Activated B cell treated with CpG ODN at 0.5 μM for 24 hours (primary cell): ENCODE data around the gene PAX2. TPM values are rescaled to one million over a fixed set of nuclear protein-coding genes. Genes with fewer than 3 reads are reported as not detected.

ENCODE experiments used
- ATAC-seq: fragments of 200-7000 bp; cut with Tn5 transposase; one replicate; pipeline ENCODE4 v1.10.0; 2021; ENCODE audit warnings: low read depth, mild to moderate bottlenecking, moderate library complexity
- CTCF ChIA-PET: fragments of 350-600 bp; sonication (Branson Sonifier 250); formaldehyde crosslinking; loops from one replicate; lab custom pipeline; 2021; ENCODE audit warnings: antibody characterized with exemption; lab: Charles Lee
- POLR2A ChIA-PET: fragments of 350-600 bp; sonication (Branson Sonifier 250); formaldehyde crosslinking; loops from one replicate; lab custom pipeline; 2021; ENCODE audit warnings: antibody characterized with exemption; lab: Charles Lee
- DNase-seq: peaks from one replicate; pipeline ENCODE4 v3.0.0; 2022
- H3K27ac Mint-ChIP-seq: one replicate; pipeline ENCODE4 v1.8.0; 2020; ENCODE audit warnings: mixed read lengths
- H3K27me3 Mint-ChIP-seq: one replicate; pipeline ENCODE4 v1.8.0; 2021; ENCODE audit warnings: mixed read lengths
- H3K36me3 Mint-ChIP-seq: one replicate; pipeline ENCODE4 v1.8.0; 2021; ENCODE audit warnings: low read depth, mixed read lengths
- H3K4me1 Mint-ChIP-seq: one replicate; pipeline ENCODE4 v1.8.0; 2021; ENCODE audit warnings: mixed read lengths
- H3K4me3 Mint-ChIP-seq: one replicate; pipeline ENCODE4 v1.8.0; 2020; ENCODE audit warnings: mild to moderate bottlenecking, mixed read lengths
- H3K9me3 Mint-ChIP-seq: one replicate; pipeline ENCODE4 v1.8.0; 2020; ENCODE audit warnings: mixed read lengths
- CTCF ChIP-seq: fragments of 200-600 bp; IDR thresholded peaks from one replicate; pipeline ENCODE4 v1.8.0; 2022; ENCODE audit warnings: antibody characterized with exemption, mild to moderate bottlenecking
- intact Hi-C: fragments of 100-400 bp; cut with micrococcal nuclease; formaldehyde crosslinking; loops from one replicate; pipeline ENCODE4 v1.15.1; 2024
- total RNA-seq: library from RNA; stranded (reverse); gene quantifications from 2 replicates; pipeline ENCODE4 v1.2.3, GENCODE V29; 2022

Gene PAX2
- total RNA-seq, 1 donor from 2014 or later = not detected

GRCh38 chr10:100810835-100811116 lies 65.4 kb downstream of the PAX2 start:
- H3K36me3 Mint-ChIP-seq = no peaks in the 10 kb centered on the region
- peaks cover 3% of the 10 kb centered on the region for H3K4me1 Mint-ChIP-seq
- POLR2A ChIA-PET = no interaction called here
- intact Hi-C loops = no loop called here
- CTCF ChIA-PET = no interaction called here
- no peaks in the 10 kb centered on the region for H3K9me3 Mint-ChIP-seq
- H3K4me3 Mint-ChIP-seq = no peak overlapping the region
- no peak overlapping the region for H3K27ac Mint-ChIP-seq
- no peak for TF ChIP-seq CTCF
- peaks cover 64% of the 10 kb centered on the region for H3K27me3 Mint-ChIP-seq
- no peak for DNase-seq
- no peak for ATAC-seq

GRCh38 chr10:100811261-100811660 lies 65.9 kb downstream of the PAX2 start:
- Mint-ChIP-seq H3K27ac (no peak overlapping the region), H3K9me3 (no peaks in the 10 kb centered on the region), H3K4me1 (peaks cover 3% of the 10 kb centered on the region), H3K27me3 (peaks cover 66% of the 10 kb centered on the region), H3K4me3 (no peak overlapping the region), H3K36me3 (no peaks in the 10 kb centered on the region)
- ATAC-seq (no peak), DNase-seq (no peak)
- ChIA-PET POLR2A (no interaction called here), CTCF (no interaction called here)
- no peak for TF ChIP-seq CTCF
- intact Hi-C loops = no loop called here

GRCh38 chr10:100811752-100812750 lies 66.7 kb downstream of the PAX2 start:
- Mint-ChIP-seq H3K27ac (no peak overlapping the region), H3K36me3 (no peaks in the 10 kb centered on the region), H3K9me3 (no peaks in the 10 kb centered on the region), H3K4me3 (no peak overlapping the region), H3K27me3 (peaks cover 65% of the 10 kb centered on the region), H3K4me1 (peaks cover 3% of the 10 kb centered on the region)
- intact Hi-C loops = no loop called here
- ChIA-PET CTCF (no interaction called here), POLR2A (no interaction called here)
- no peak for DNase-seq
- ATAC-seq = no peak
- TF ChIP-seq CTCF = no peak

- no peak overlapping the region for H3K4me3 Mint-ChIP-seq
- ChIA-PET CTCF (no interaction called here), POLR2A (no interaction called here)
- peaks cover 58% of the 10 kb centered on the region for H3K27me3 Mint-ChIP-seq
- intact Hi-C loops = no loop called here
- H3K4me1 Mint-ChIP-seq = no peaks in the 10 kb centered on the region
- TF ChIP-seq CTCF = no peak
- no peak for ATAC-seq
- no peak for DNase-seq
- H3K9me3 Mint-ChIP-seq = no peaks in the 10 kb centered on the region
- no peaks in the 10 kb centered on the region for H3K36me3 Mint-ChIP-seq
- H3K27ac Mint-ChIP-seq = no peak overlapping the region
These were observed 67.6 kb downstream of the PAX2 start for GRCh38 chr10:100812978-100813377.

- no peaks in the 10 kb centered on the region for H3K4me1 Mint-ChIP-seq
- ATAC-seq = no peak
- no peak overlapping the region for H3K27ac Mint-ChIP-seq
- POLR2A ChIA-PET = no interaction called here
- H3K36me3 Mint-ChIP-seq = no peaks in the 10 kb centered on the region
- peaks cover 46% of the 10 kb centered on the region for H3K27me3 Mint-ChIP-seq
- H3K9me3 Mint-ChIP-seq = no peaks in the 10 kb centered on the region
- CTCF ChIA-PET = no interaction called here
- intact Hi-C loops = no loop called here
- no peak for DNase-seq
- no peak for TF ChIP-seq CTCF
- H3K4me3 Mint-ChIP-seq = no peak overlapping the region
These were observed 69.5 kb downstream of the PAX2 start for GRCh38 chr10:100814751-100815474.
